DMS53 (cell line): ENCODE results near the gene CALML4.
"Not testable (repeated sequence)": the region's sequence is repeated elsewhere in the genome, so short reads cannot be mapped to it uniquely, and the experiment has no call there.

Experiments
- DNase-seq: peaks from one replicate; lab custom pipeline; 2025; lab: John Stamatoyannopoulos, UW

Gene CALML4

GRCh38 chr15:68224546-68225250 is 19.6 kb upstream of the CALML4 start:
- DNase-seq = no peak

DNA sequence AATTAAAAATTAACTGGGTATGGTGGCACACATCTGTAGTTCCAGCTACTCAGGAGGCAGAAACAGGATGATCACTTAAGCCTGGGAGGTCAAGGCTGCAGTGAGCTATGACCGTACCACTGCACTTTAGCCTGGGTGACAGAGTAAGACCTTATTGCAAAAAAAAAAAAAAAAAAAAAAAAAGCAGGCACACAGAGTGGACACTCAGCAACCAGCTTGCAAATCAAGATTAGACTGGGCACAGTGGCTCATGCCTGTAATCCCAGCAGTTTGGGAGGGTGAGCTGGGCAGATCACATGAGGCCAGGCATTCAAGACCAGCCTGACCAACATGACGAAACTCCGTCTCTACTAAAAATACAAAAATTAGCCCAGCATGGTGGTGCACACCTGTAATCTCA is 19.0 kb upstream of the CALML4 start:
- DNase-seq = no peak

DNA sequence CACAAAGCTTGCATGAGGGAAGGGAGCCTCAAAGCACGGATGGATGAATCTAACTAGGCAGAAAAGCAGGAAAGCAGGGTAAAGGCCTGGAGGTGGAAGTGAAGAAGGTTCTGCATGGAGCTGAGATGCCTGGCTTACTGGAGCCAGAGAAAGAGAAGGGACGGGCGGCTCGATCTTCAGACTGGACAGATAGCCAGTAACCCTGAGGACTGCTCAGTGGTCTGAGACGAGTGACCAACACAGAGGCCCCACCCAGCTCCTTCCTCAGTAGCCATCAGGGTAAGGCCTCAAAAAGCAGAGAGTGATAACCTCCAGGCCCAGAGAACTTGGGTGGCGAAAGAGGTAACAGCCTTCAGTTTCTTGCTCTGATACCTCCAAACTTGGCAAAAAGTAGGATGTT is 18.0 kb upstream of the CALML4 start:
- no peak for DNase-seq

DNA sequence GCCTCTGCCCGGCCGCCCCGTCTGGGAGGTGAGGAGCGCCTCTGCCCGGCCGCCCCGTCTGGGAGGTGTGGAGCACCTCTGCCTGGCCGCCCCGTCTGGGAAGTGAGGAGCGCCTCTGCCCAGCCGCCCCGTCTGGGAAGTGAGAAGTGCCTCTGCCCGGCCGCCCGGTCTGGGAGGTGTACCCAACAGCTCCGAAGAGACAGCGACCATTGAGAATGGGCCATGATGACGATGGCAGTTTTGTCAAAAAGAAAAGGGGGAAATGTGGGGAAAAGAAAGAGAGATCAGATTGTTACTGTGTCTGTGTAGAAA is 17.3 kb upstream of the CALML4 start:
- not testable (repeated sequence) for DNase-seq

DNA sequence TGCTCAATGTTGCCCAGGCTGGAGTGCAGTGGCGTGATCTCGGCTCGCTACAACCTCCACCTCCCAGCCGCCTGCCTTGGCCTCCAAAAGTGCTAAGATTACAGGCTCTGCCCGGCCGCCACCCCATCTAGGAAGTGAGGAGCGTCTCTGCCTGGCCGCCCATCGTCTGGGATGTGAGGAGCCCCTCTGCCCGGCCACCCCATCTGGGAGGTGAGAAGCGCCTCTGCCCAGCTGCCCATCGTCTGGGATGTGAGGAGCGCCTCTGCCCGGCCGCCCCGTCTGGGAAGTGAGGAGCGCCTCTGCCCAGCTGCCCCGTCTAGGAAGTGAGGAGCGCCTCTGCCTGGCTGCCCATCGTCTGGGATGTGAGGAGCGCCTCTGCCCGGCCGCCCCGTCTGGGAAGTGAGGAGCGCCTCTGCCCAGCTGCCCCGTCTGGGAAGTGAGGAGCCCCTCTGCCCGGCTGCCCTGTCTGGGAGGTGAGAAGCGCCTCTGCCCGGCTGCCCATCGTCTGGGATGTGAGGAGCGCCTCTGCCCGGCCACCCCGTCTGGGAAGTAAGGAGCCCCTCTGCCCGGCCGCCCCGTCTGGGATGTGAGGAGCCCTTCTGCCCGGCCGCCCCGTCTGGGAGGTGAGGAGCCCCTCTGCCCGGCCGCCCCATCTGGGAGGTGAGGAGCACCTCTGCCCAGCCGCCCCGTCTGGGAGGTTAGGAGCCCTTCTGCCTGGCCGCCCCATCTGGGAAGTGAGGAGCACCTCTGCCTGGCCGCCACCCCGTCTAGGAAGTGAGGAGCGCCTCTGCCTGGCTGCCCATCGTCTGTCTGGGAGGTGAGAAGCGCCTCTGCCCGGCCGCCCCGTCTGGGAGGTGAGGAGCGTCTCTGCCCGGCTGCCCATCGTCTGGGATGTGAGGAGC is 16.6 kb upstream of the CALML4 start:
- not testable (repeated sequence) for DNase-seq

DNA sequence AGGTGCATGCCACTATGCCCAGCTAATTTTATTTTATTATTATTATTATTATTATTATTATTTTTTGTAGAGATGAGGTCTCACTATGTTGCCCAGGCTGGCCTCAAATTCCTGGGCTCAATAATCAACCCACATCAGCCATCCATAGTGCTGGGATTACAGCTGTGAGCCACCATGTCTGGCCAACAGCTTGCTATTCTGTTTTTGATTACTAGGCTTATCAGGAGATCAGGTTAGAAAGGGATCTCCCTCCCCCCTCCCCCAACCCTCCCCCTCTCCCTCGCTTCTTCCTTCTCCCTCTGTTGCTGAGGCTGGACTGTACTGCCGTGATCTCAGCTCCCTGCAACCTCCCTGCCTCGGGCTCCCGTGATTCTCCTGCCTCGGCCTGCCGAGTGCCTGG is 15.8 kb upstream of the CALML4 start:
- DNase-seq = no peak

GRCh38 chr15:68220489-68220888 is 15.4 kb upstream of the CALML4 start:
- DNase-seq = no peak

DNA sequence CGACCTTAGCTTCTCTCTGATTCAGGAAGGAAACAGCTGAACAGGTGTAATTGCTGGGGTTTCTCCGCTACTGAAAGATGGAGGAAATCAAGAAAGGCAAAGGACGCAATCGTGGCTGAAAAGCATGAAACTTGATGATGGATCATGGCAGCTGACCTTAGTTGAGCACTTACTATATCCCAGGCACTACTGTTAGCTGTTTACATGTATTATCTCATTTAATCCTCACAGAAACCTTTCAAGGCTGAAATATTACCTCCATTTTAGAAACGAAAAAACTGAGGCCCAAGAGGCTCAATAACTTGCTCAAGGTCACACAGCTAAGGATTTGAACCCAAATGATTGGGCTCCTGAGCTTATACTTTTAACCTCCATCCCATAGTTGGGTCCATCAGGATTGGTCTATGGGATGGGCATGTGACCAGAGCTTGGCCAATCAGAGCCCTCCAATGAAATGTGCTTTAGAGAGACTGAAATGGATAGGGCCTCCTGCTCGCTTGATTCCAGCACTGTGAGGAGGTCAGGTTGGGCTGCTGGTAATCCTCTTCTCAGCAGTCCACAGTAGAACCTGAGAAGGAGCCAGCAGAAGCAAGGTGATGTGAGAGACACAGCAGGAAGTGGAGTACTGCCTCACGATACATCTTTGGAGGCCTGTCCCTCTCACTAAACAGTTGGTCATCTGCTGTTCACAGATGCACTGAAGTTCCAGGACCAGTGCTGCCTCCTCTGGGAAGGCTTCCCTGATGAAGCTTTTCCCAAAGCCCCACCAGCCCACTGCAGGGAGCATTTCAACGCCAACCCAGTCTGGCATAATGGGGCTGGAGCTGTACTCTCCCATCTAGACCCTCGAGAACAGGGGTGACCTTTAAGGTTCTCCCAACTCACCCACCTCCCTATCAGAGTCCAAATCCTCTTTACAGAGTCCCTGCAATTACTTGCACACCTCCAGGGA is 14.0 kb upstream of the CALML4 start:
- no peak for DNase-seq

DNA sequence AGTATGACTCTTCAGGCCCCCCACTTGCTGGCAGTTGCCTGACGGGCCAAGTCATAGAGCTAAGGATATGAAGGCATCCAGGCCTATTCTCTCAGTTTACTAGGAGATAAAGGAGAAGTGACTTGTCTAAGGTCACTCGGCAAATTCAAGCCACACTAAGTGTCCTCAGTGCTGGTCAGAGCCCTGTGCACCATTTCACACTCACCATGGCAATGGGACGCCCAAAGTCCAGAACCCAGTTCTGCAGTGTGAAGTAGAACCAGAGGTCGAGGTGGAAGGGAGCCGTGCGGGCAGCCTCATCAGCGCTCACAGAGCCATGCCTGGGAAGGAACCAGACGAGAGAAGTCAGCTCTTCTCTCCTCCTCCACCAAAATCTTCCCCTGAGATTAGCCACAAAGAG is 13.2 kb upstream of the CALML4 start:
- no peak for DNase-seq

DNA sequence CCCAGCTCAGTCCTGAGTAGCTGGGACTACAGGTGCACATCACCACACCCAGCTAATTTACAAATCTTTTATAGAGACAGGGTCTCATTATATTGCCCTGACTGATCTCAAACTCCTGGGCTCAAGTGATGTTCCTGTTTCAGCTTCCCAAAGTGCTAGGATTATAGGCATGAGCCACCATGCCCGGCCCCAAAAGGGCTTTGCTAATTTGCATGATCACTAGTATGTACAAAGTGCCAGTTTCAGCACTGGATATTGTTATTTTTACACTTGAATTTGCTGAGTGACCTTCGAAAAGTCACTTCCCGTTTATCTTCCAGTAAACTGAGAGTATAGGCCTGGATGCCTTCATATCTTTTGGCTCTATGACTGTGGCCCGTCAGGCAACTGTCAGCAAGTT is 12.2 kb upstream of the CALML4 start:
- DNase-seq = no peak

GRCh38 chr15:68214838-68215254 is 9.7 kb upstream of the CALML4 start:
- DNase-seq = no peak

- no peak for DNase-seq
These were observed 9.1 kb upstream of the CALML4 start for GRCh38 chr15:68213991-68214837.

DNA sequence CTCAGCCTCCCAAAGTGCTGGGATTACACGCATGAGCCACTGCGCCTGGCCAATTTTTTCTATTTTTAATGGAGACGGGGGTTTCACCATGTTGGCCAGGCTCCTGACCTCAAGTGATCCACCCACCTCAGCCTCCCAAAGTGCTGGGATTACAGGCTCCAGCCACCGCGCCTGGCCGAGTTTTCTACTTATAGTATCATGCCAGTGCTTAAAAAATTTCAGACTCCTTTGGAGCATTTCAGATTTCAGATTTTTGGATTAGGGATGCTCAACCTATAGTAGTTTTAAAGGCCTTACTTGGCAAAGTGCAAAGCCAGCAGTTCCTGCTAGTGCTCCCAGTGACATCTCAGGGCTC is 8.3 kb upstream of the CALML4 start:
- not testable (repeated sequence) for DNase-seq

DNA sequence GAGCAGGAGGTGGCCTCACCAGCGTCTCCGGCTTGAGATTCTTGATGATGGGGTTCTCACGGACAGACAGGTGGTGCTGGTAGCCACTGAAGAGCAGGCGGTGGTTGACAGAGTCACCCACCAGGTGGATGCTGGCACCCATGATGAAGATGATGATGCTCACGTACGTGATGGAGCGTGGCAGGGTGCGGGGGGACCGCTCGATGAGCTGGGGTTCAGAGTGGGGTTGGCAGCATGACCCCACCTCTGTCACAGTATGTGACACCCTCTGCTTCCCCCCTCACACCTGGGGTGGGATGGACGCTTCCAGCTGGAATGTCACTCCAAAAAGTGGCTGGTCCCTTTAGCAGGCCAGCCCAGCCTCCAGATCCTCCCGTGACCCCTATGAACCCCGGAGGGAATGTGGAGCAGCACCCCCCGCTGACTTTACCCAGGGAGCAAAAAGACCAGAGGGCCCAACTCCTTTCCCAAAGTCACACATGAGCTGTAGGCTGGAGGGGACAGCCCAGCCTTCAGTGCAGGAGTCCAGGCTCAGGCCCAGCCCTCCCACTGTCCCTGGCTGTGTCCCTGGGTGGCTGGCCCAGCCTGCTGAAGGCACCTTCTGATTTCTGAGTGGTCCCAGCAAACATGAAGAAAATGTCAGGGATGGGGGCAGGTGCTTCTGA is 6.7 kb upstream of the CALML4 start:
- DNase-seq = no peak

- peak; percentile 40 for DNase-seq
These were observed 5.9 kb upstream of the CALML4 start for GRCh38 chr15:68210821-68211655.

DNA sequence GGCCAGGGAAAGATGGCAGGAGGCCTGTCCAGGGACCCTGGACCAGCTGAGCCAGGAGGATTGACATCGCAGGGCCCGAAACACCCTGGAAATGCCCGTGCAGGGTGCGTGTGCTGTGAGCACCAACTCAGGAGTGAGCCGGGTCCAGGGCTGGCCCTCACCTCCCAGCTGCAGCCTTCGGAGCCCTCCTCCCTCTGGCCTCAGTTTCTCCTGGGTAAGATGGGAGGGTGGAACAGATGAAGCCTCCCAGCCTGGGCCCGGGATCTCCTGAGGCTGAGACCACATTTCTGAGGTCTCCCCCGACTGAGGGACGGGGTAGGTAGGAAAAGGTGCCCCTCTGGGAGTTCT is 5.3 kb upstream of the CALML4 start:
- DNase-seq = no peak

GRCh38 chr15:68209735-68210408 is 4.7 kb upstream of the CALML4 start:
- no peak for DNase-seq

DNA sequence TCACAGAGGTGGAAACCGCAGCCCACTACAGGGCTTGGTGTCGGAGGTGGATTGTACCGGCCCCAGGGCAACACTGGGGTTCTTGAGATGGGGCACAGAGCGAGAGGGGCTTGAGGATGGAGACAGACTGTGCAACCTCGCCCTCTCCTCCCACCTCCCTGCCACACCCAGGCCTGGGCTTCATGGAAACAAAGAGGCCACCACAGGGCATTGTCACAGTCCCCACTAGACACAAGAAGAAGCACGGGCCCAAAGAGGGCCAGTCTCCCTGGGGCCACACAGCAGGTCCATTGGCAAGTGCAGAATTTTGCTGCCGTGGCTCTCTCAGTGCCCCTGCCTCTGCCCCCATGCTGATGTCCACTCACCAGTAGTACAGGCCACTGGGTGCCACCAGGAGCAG is 4.1 kb upstream of the CALML4 start:
- no peak for DNase-seq

GRCh38 chr15:68208636-68209240 is 3.6 kb upstream of the CALML4 start:
- DNase-seq = no peak
